Panc1 (cell line): ENCODE data around the gene SH3BGRL2. TPM values are rescaled to one million over a fixed set of nuclear protein-coding genes. Genes with fewer than 3 reads are reported as not detected.

ENCODE experiments used
- ATAC-seq: fragments of 200-7000 bp; cut with Tn5 transposase; 2 replicates; pipeline ENCODE4 v1.9.1; 2020; ENCODE audit warnings: mild to moderate bottlenecking, moderate library complexity
- Bru-seq: library from RNA; stranded (reverse); fragments of 400-500 nt; gene quantifications from one replicate; lab custom pipeline; 2021; lab: Mats Ljungman, UMichigan
- BruChase-seq, 2 experiments: library from RNA; stranded (reverse); fragments of 400-500 nt; gene quantifications; one replicate each; lab custom pipeline; 2021; lab: Mats Ljungman, UMichigan
- BruUV-seq: library from RNA; stranded (reverse); fragments of 400-500 nt; replicated peaks from 2 replicates; lab custom pipeline; 2021; lab: Mats Ljungman, UMichigan
- CTCF ChIA-PET: fragments of 300-600 bp; sonication (Branson Sonifier 250); formaldehyde crosslinking; loops from one replicate; lab custom pipeline; 2022; ENCODE audit warnings: antibody characterized with exemption; lab: Charles Lee
- POLR2A ChIA-PET: fragments of 300-600 bp; sonication (Branson Sonifier 250); formaldehyde crosslinking; loops from one replicate; lab custom pipeline; 2022; ENCODE audit warnings: antibody characterized with exemption; lab: Charles Lee
- DNase-seq: peaks from one replicate; pipeline ENCODE4 v3.0.0-alpha.2; 2010; ENCODE audit warnings: low read depth, low spot score
- H3K27ac ChIP-seq: 2 replicates; pipeline ENCODE4 v1.5.1; 2011; ENCODE audit warnings: mild to moderate bottlenecking, low read length, inconsistent platforms
- H3K27me3 ChIP-seq: fragments of 200-500 bp; sonication (Bioruptor generic); 2 replicates; pipeline ENCODE4 v1.6.0; 2014; ENCODE audit warnings: low read length, inconsistent platforms; ENCODE audit not compliant: control insufficient read depth, insufficient read depth
- H3K36me3 ChIP-seq: fragments of 200-500 bp; sonication (Bioruptor generic); 2 replicates; pipeline ENCODE4 v1.5.1; 2014; ENCODE audit warnings: inconsistent platforms, mild to moderate bottlenecking, low read length, moderate library complexity; ENCODE audit not compliant: control insufficient read depth, insufficient read depth
- H3K4me1 ChIP-seq: 2 replicates; pipeline ENCODE4 v1.5.1; 2011; ENCODE audit warnings: inconsistent platforms, mild to moderate bottlenecking, low read length, moderate library complexity; ENCODE audit not compliant: control insufficient read depth, insufficient read depth
- H3K4me3 ChIP-seq, 2 experiments: 2 replicates each; pipeline ENCODE4 v1.5.1; 2011 to 2012; ENCODE audit warnings: low read depth in 2 of 2, low read length in 2 of 2, mild to moderate bottlenecking in 2 of 2, inconsistent platforms in 1 of 2, moderate library complexity in 1 of 2
- H3K9me3 ChIP-seq: fragments of 200-500 bp; sonication (Bioruptor generic); 2 replicates; pipeline ENCODE4 v1.5.1; 2014; ENCODE audit warnings: low read depth, mild to moderate bottlenecking, inconsistent platforms, low read length, moderate library complexity; ENCODE audit not compliant: control insufficient read depth, insufficient read depth
- POLR2AphosphoS5 ChIP-seq: IDR thresholded peaks from 2 replicates; pipeline ENCODE4 v1.6.1; 2012; ENCODE audit warnings: mild to moderate bottlenecking, low read depth, low read length, moderate library complexity
- SIN3A ChIP-seq: IDR thresholded peaks from 2 replicates; pipeline ENCODE4 v1.6.1; 2012; ENCODE audit warnings: low read depth, mild to moderate bottlenecking, low read length, moderate library complexity, borderline replicate concordance; ENCODE audit not compliant: insufficient read depth
- TCF7L2 ChIP-seq: IDR thresholded peaks from 2 replicates; pipeline ENCODE4 v1.6.1; 2011; ENCODE audit warnings: mild to moderate bottlenecking, low read depth, low read length, inconsistent platforms
- in situ Hi-C: cut with HindIII; loops from 2 replicates; pipeline ENCODE4 v1.10.0; 2016; ENCODE audit warnings: low sequenced_read_pairs, low pct_unique_long_range_greater_than_20kb
- intact Hi-C: fragments of 100-400 bp; cut with micrococcal nuclease; formaldehyde crosslinking; loops from one replicate; pipeline ENCODE4 v1.10.0; 2022; ENCODE audit not compliant: unreplicated experiment
- long read RNA-seq: library from polyadenylated mRNA; unstranded; transcript quantifications from one replicate; pipeline ENCODE4 v2.0.0, GENCODE V29; 2021; ENCODE audit not compliant: unreplicated experiment
- polyA plus RNA-seq: library from polyadenylated mRNA; unstranded; fragments of >200 nt; gene quantifications from one replicate; pipeline ENCODE4 v1.2.1, GENCODE V29; 2012; ENCODE audit warnings: missing spikeins; ENCODE audit not compliant: insufficient read length
- total RNA-seq: library from RNA; stranded (reverse); gene quantifications from one replicate; pipeline ENCODE4 v1.2.1, GENCODE V29; 2021; ENCODE audit not compliant: unreplicated experiment
- TF ChIP-seq, protein P1 (sequence below), 2 experiments: IDR thresholded peaks; 2 replicates each; pipeline ENCODE4 v1.6.1; 2011 to 2012; ENCODE audit warnings: low read depth in 2 of 2, control low read depth in 1 of 2, low read length in 1 of 2, mild to moderate bottlenecking in 1 of 2, moderate library complexity in 1 of 2; ENCODE audit not compliant: insufficient read depth in 1 of 2
- TF ChIP-seq, protein P2 (sequence below): fragments of 450-650 bp; IDR thresholded peaks from 2 replicates; pipeline ENCODE4 v1.5.1; 2017; ENCODE audit warnings: mild to moderate bottlenecking

Gene SH3BGRL2
- total RNA-seq (8.5 TPM), Bru-seq, nascent RNA (percentile 65 among the genes with signal in this experiment), BruChase-seq, experiment 1, labeled RNA remaining after a 2-hour chase (percentile 58 among the genes with signal in this experiment), BruChase-seq, experiment 2, labeled RNA remaining after a 6-hour chase (percentile 67 among the genes with signal in this experiment)
- polyA plus RNA-seq, result 6.1 TPM
- long read RNA-seq, full-length matches to known transcripts, result 11 of 19 reads
- long read RNA-seq, partial matches to known transcripts, result 6 of 19 reads
- long read RNA-seq, other reads (novel, unspliced or antisense), result 2 of 19 reads

DNA sequence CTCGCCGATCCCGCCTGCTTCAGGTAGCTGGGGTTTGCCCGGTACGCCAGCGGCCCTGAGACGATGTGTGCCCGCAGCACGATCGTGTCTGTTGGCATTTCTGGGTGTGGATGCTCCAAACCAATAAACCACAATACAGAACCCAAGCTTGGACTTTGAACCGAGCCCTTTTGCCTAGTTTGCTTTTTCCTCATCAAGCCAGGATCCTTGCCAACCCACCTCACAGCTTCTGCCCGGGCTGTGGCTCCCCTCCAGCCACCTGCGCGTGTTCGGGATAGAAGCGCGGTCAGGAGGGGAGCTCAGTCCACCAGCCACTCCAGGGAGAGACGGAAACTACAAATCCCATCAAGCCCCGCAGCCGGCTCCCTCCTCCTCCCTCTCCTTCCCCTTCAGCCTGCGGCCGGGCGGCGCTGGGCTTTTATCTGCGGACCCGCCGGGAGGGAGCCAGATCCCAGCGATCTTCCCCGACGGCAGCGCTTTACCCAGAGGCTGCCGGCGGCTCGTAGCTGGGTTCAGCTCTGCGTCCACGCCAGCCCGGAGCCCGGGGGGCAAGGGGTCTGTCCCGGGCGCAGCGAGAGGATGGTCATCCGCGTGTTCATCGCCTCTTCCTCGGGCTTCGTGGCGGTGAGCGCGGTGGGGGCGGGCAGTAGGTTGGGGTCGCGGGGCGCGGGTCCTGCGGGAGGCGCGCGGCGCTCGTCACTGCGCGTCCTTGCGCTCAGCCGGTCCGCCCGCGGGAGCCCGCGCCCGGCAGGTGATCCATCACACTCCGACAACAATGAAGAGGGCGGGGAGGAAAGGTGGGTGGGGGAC, at the start of gene SH3BGRL2:
Gene SH3BGRL2, plus strand, starts transcription at position 447 of the 810 bp plus-strand sequence. Its CDS starts 133 bp downstream, at position 580.
- H3K4me1 ChIP-seq, result peaks cover 6% of the 10 kb centered on the region
- CTCF ChIA-PET, result interaction anchor here (0.6 kb wide), 1 partner anchor 179 kb away, joined by 3 read pairs; no protein-coding TSS in a partner anchor
- peak; percentile 99 for ATAC-seq
- H3K27me3 ChIP-seq, result peaks cover 16% of the 10 kb centered on the region
- DNase-seq, result no peak
- no peaks in the 10 kb centered on the region; the same call in 1 of the 2 replicates for H3K36me3 ChIP-seq
- peak within 1 kb of the TSS; percentile 76 to 83 for H3K4me3 ChIP-seq
- peak within 1 kb of the TSS; percentile 52 for H3K27ac ChIP-seq
- no peaks in the 10 kb centered on the region for H3K9me3 ChIP-seq
- in situ Hi-C loops, result no loop called here
- TF ChIP-seq TCF7L2, result peak; percentile 96
- no peak for TF ChIP-seq POLR2AphosphoS5
- TF ChIP-seq, protein P1, sequence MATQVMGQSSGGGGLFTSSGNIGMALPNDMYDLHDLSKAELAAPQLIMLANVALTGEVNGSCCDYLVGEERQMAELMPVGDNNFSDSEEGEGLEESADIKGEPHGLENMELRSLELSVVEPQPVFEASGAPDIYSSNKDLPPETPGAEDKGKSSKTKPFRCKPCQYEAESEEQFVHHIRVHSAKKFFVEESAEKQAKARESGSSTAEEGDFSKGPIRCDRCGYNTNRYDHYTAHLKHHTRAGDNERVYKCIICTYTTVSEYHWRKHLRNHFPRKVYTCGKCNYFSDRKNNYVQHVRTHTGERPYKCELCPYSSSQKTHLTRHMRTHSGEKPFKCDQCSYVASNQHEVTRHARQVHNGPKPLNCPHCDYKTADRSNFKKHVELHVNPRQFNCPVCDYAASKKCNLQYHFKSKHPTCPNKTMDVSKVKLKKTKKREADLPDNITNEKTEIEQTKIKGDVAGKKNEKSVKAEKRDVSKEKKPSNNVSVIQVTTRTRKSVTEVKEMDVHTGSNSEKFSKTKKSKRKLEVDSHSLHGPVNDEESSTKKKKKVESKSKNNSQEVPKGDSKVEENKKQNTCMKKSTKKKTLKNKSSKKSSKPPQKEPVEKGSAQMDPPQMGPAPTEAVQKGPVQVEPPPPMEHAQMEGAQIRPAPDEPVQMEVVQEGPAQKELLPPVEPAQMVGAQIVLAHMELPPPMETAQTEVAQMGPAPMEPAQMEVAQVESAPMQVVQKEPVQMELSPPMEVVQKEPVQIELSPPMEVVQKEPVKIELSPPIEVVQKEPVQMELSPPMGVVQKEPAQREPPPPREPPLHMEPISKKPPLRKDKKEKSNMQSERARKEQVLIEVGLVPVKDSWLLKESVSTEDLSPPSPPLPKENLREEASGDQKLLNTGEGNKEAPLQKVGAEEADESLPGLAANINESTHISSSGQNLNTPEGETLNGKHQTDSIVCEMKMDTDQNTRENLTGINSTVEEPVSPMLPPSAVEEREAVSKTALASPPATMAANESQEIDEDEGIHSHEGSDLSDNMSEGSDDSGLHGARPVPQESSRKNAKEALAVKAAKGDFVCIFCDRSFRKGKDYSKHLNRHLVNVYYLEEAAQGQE (IDR thresholded peaks at IDR 0.05; ENCODE audit: insufficient read depth in 1 of 2, low read depth in 2 of 2, low read length in 1 of 2), result no peak
- no peak for TF ChIP-seq SIN3A
- POLR2A ChIA-PET, result interaction anchor here (0.6 to 1.1 kb wide), 3 partner anchors 11 to 621 kb away, joined by 3 to 5 read pairs (median 4); no protein-coding TSS in a partner anchor
- BruUV-seq, result no TSS peak
- intact Hi-C loops, result no loop called here

DNA sequence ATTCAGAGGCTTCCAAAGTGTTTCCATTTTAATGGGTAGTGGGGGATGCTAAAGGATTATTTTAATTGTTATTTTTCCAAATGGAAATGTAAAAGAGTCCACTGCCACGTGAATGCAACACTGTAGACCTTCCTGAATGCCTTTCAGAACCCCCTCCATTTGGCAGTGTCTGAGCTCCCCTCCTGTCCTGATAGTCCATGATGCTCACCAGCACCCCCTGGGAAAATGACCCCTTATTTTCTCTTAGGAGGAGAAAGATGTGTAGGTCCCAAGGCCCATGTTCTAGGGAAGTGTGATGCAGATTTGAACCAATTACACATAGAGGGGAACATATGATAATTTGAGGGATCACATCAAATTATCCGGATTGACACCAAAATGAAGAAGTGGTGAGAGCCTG, 46.8 kb upstream of the SH3BGRL2 start:
- CTCF ChIA-PET, result no interaction called here
- intact Hi-C loops, result no loop called here
- no peak overlapping the region for H3K4me3 ChIP-seq
- no TSS peak for BruUV-seq
- POLR2A ChIA-PET, result no interaction called here
- TF ChIP-seq, protein P1 (IDR thresholded peaks at IDR 0.05; ENCODE audit: insufficient read depth in 1 of 2, low read depth in 2 of 2, low read length in 1 of 2), result no peak
- TF ChIP-seq, protein P2, sequence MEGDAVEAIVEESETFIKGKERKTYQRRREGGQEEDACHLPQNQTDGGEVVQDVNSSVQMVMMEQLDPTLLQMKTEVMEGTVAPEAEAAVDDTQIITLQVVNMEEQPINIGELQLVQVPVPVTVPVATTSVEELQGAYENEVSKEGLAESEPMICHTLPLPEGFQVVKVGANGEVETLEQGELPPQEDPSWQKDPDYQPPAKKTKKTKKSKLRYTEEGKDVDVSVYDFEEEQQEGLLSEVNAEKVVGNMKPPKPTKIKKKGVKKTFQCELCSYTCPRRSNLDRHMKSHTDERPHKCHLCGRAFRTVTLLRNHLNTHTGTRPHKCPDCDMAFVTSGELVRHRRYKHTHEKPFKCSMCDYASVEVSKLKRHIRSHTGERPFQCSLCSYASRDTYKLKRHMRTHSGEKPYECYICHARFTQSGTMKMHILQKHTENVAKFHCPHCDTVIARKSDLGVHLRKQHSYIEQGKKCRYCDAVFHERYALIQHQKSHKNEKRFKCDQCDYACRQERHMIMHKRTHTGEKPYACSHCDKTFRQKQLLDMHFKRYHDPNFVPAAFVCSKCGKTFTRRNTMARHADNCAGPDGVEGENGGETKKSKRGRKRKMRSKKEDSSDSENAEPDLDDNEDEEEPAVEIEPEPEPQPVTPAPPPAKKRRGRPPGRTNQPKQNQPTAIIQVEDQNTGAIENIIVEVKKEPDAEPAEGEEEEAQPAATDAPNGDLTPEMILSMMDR, result peak; percentile 13; the same call in 1 of the 2 replicates
- no peak for TF ChIP-seq TCF7L2
- no peak for TF ChIP-seq SIN3A
- in situ Hi-C loops, result no loop called here
- no peak for ATAC-seq
- no peaks in the 10 kb centered on the region for H3K9me3 ChIP-seq
- no peaks in the 10 kb centered on the region for H3K4me1 ChIP-seq
- H3K27ac ChIP-seq, result no peak overlapping the region
- H3K27me3 ChIP-seq, result no peaks in the 10 kb centered on the region
- DNase-seq, result no peak
- no peaks in the 10 kb centered on the region for H3K36me3 ChIP-seq
